ENCODE results near the gene CIDEB. TPM values are rescaled to one million over a fixed set of nuclear protein-coding genes. Genes with fewer than 3 reads are reported as not detected.
A peak's percentile ranks its signal among the peaks of the same experiment; 100 is the strongest.

CIDEB gene
- total and polyA plus RNA-seq, 2 of the 13 experiments (the other 11 are each of a cell fraction or from before 2014, with no cell fraction given) = 35.8 to 110 TPM

DNA sequence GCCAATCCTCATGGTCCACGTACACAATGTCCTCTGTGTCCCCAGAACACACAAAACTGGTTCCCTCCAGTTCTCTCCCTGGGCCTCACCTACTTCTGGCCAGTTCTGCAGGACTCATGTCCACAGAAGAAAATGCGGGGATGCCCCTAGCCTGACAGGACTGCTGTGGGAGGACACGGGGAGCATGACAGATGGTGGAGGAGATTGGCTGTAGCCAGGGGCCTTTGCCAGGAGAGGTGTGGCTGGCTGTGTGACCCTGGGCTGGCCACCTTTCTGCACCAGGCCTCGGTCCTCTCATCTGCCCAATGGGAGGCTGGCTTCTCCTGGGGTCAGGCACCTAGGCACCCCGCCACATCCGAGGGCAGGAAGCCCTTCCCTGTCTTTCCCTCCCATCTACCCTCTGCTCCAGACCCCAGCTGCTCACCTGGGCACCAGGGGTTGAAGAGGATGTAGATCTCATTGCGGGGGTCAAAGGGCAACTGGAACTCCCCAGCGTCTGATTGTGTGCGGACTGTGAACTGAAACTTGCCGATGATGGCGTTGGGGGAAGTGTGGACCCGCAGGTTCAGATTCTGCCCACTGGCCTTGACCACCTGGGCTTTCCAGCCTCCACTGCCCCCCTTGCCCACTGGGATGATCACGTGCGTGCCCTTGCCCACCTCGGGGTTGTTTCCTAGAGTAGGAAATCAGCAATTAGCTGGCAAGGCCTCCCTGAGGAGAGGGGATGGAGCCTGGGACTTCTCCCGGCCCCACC lies 47.6 kb downstream of the CIDEB start (continued):
- TF ChIP-seq, protein P1, sequence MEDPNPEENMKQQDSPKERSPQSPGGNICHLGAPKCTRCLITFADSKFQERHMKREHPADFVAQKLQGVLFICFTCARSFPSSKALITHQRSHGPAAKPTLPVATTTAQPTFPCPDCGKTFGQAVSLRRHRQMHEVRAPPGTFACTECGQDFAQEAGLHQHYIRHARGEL (CRISPR knock-in tag; IDR thresholded peaks at IDR 0.05) = no peak
- TF ChIP-seq ZNF230 (CRISPR knock-in tag; IDR thresholded peaks at IDR 0.05) = 0 out of 2 replicates have a peak, but pooled peaks have one; percentile 0
- no peak for TF ChIP-seq ELF4 (CRISPR knock-in tag; IDR thresholded peaks at IDR 0.05; ENCODE audit: borderline replicate concordance)
- no peak for TF ChIP-seq ZNF33A (CRISPR knock-in tag; IDR thresholded peaks at IDR 0.05; ENCODE audit: borderline replicate concordance)
- TF ChIP-seq FOXK2 (IDR thresholded peaks at IDR 0.05) = no peak
- TF ChIP-seq PHF8 (CRISPR knock-in tag; IDR thresholded peaks at IDR 0.05) = no peak
- no peak for TF ChIP-seq MZF1 (CRISPR knock-in tag; IDR thresholded peaks at IDR 0.05; ENCODE audit: borderline replicate concordance)
- 0 out of 2 replicates have a peak, but pooled peaks have one; percentile 30 for TF ChIP-seq AHR (CRISPR knock-in tag; IDR thresholded peaks at IDR 0.05)
- TF ChIP-seq MYNN (CRISPR knock-in tag; IDR thresholded peaks at IDR 0.05; ENCODE audit: low read depth) = no peak
- no peak for TF ChIP-seq CC2D1A (CRISPR knock-in tag; IDR thresholded peaks at IDR 0.05)
- TF ChIP-seq ZNF430 (CRISPR knock-in tag; IDR thresholded peaks at IDR 0.05) = no peak
- TF ChIP-seq MXI1 (IDR thresholded peaks at IDR 0.05; ENCODE audit: borderline replicate concordance, low read depth, low read length) = no peak
- TF ChIP-seq, protein P2, sequence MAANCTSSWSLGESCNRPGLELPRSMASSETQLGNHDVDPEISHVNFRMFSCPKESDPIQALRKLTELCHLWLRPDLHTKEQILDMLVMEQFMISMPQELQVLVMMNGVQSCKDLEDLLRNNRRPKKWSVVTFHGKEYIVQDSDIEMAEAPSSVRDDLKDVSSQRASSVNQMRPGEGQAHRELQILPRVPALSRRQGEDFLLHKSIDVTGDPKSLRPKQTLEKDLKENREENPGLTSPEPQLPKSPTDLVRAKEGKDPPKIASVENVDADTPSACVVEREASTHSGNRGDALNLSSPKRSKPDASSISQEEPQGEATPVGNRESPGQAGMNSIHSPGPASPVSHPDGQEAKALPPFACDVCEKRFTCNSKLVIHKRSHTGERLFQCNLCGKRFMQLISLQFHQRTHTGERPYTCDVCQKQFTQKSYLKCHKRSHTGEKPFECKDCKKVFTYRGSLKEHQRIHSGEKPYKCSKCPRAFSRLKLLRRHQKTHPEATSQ (CRISPR knock-in tag; IDR thresholded peaks at IDR 0.05; ENCODE audit: borderline replicate concordance) = no peak
- TF ChIP-seq ZNF615 (CRISPR knock-in tag; IDR thresholded peaks at IDR 0.05; ENCODE audit: borderline replicate concordance) = no peak
- peak; percentile 12; the same call in 1 of the 2 replicates for TF ChIP-seq RXRA (CRISPR knock-in tag; IDR thresholded peaks at IDR 0.05)
- no peak for TF ChIP-seq ZNF501 (CRISPR knock-in tag; IDR thresholded peaks at IDR 0.05)
- TF ChIP-seq TAF15 (IDR thresholded peaks at IDR 0.05; ENCODE audit: low read depth, low read length, poor library complexity, severe bottlenecking) = no peak
- no peak for TF ChIP-seq PHF20 (CRISPR knock-in tag; IDR thresholded peaks at IDR 0.05)
- no peak for TF ChIP-seq ZNF317 (CRISPR knock-in tag; IDR thresholded peaks at IDR 0.05)
- no peak for TF ChIP-seq THYN1 (CRISPR knock-in tag; IDR thresholded peaks at IDR 0.05; ENCODE audit: borderline replicate concordance, low read depth)
- no peak for TF ChIP-seq ZNF484 (CRISPR knock-in tag; IDR thresholded peaks at IDR 0.05; ENCODE audit: borderline replicate concordance, low read depth)

Data from HepG2 (cell line).